Panc1 (cell line): Measurements from ENCODE around the gene SLC25A24. TPM values are rescaled to one million over a fixed set of nuclear protein-coding genes. Genes with fewer than 3 reads are reported as not detected.

ENCODE experiments used
- ATAC-seq: fragments of 200-7000 bp; cut with Tn5 transposase; 2 replicates; pipeline ENCODE4 v1.9.1; 2020; ENCODE audit warnings: mild to moderate bottlenecking, moderate library complexity
- BruUV-seq: library from RNA; stranded (reverse); fragments of 400-500 nt; replicated peaks from 2 replicates; lab custom pipeline; 2021; lab: Mats Ljungman, UMichigan
- CTCF ChIA-PET: fragments of 300-600 bp; sonication (Branson Sonifier 250); formaldehyde crosslinking; loops from one replicate; lab custom pipeline; 2022; ENCODE audit warnings: antibody characterized with exemption; lab: Charles Lee
- POLR2A ChIA-PET: fragments of 300-600 bp; sonication (Branson Sonifier 250); formaldehyde crosslinking; loops from one replicate; lab custom pipeline; 2022; ENCODE audit warnings: antibody characterized with exemption; lab: Charles Lee
- DNase-seq: peaks from one replicate; pipeline ENCODE4 v3.0.0-alpha.2; 2010; ENCODE audit warnings: low read depth, low spot score
- H3K27ac ChIP-seq: 2 replicates; pipeline ENCODE4 v1.5.1; 2011; ENCODE audit warnings: mild to moderate bottlenecking, low read length, inconsistent platforms
- H3K27me3 ChIP-seq: fragments of 200-500 bp; sonication (Bioruptor generic); 2 replicates; pipeline ENCODE4 v1.6.0; 2014; ENCODE audit warnings: low read length, inconsistent platforms; ENCODE audit not compliant: control insufficient read depth, insufficient read depth
- H3K36me3 ChIP-seq: fragments of 200-500 bp; sonication (Bioruptor generic); 2 replicates; pipeline ENCODE4 v1.5.1; 2014; ENCODE audit warnings: inconsistent platforms, mild to moderate bottlenecking, low read length, moderate library complexity; ENCODE audit not compliant: control insufficient read depth, insufficient read depth
- H3K4me1 ChIP-seq: 2 replicates; pipeline ENCODE4 v1.5.1; 2011; ENCODE audit warnings: inconsistent platforms, mild to moderate bottlenecking, low read length, moderate library complexity; ENCODE audit not compliant: control insufficient read depth, insufficient read depth
- H3K4me3 ChIP-seq, 2 experiments: 2 replicates each; pipeline ENCODE4 v1.5.1; 2011 to 2012; ENCODE audit warnings: low read depth in 2 of 2, low read length in 2 of 2, mild to moderate bottlenecking in 2 of 2, inconsistent platforms in 1 of 2, moderate library complexity in 1 of 2
- H3K9me3 ChIP-seq: fragments of 200-500 bp; sonication (Bioruptor generic); 2 replicates; pipeline ENCODE4 v1.5.1; 2014; ENCODE audit warnings: low read depth, mild to moderate bottlenecking, inconsistent platforms, low read length, moderate library complexity; ENCODE audit not compliant: control insufficient read depth, insufficient read depth
- POLR2AphosphoS5 ChIP-seq: IDR thresholded peaks from 2 replicates; pipeline ENCODE4 v1.6.1; 2012; ENCODE audit warnings: mild to moderate bottlenecking, low read depth, low read length, moderate library complexity
- REST ChIP-seq, 2 experiments: IDR thresholded peaks; 2 replicates each; pipeline ENCODE4 v1.6.1; 2011 to 2012; ENCODE audit warnings: low read depth in 2 of 2, control low read depth in 1 of 2, low read length in 1 of 2, mild to moderate bottlenecking in 1 of 2, moderate library complexity in 1 of 2; ENCODE audit not compliant: insufficient read depth in 1 of 2
- SIN3A ChIP-seq: IDR thresholded peaks from 2 replicates; pipeline ENCODE4 v1.6.1; 2012; ENCODE audit warnings: low read depth, mild to moderate bottlenecking, low read length, moderate library complexity, borderline replicate concordance; ENCODE audit not compliant: insufficient read depth
- TCF7L2 ChIP-seq: IDR thresholded peaks from 2 replicates; pipeline ENCODE4 v1.6.1; 2011; ENCODE audit warnings: mild to moderate bottlenecking, low read depth, low read length, inconsistent platforms
- in situ Hi-C: cut with HindIII; loops from 2 replicates; pipeline ENCODE4 v1.10.0; 2016; ENCODE audit warnings: low sequenced_read_pairs, low pct_unique_long_range_greater_than_20kb
- intact Hi-C: fragments of 100-400 bp; cut with micrococcal nuclease; formaldehyde crosslinking; loops from one replicate; pipeline ENCODE4 v1.10.0; 2022; ENCODE audit not compliant: unreplicated experiment
- total RNA-seq: library from RNA; stranded (reverse); gene quantifications from one replicate; pipeline ENCODE4 v1.2.1, GENCODE V29; 2021; ENCODE audit not compliant: unreplicated experiment
- TF ChIP-seq, protein P1 (sequence below): fragments of 450-650 bp; IDR thresholded peaks from 2 replicates; pipeline ENCODE4 v1.5.1; 2017; ENCODE audit warnings: mild to moderate bottlenecking

The SLC25A24 gene
- total RNA-seq, 1 experiment from 2014 or later: 31.8 TPM

DNA sequence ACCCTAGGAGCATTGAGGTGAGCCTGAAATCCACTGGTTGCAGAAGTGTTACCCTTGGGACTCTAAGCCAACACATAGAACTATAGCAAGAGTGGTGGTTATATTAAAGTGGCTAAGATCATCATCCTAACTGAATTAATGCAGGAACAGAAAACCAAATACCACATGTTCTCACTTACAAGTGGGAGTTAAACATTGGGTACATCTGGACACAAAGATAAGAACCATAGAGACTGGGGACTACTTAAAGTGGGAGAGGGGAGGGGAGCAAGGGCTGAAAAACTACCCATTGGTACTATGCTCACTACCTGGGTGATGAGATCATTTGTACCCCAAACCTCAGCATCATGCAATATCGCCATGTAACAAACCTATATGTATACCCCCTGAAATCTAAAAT, 100.0 kb downstream of the SLC25A24 start:
- POLR2A ChIA-PET: no interaction called here
- no TSS peak for BruUV-seq

DNA sequence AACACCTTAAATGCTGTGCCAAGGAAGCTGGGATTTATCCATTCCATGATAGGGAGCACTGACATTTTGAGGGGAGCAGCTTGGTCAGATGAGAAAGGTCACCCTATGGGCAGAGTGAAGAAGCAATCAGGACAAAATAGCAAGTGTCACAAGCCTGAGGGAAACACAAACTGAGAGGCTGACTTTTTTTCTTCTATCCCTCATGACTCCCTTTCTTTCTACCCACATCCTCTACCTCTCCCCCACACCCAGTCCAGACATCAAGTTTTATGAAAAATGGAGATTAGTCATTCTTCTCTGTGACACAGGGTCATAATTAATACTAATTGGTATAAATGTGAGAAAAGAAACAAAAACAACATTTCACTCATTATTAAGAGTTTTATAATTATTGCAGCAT, 103.1 kb downstream of the SLC25A24 start:
- Histone ChIP-seq H3K9me3 (no peaks in the 10 kb centered on the region), H3K27me3 (no peaks in the 10 kb centered on the region), H3K27ac (no peak overlapping the region), H3K36me3 (no peaks in the 10 kb centered on the region), H3K4me1 (no peaks in the 10 kb centered on the region), H3K4me3 (no peak overlapping the region)
- intact Hi-C loops (no loop called here), in situ Hi-C loops (no loop called here)
- no peak for DNase-seq
- ChIA-PET POLR2A (no interaction called here), CTCF (no interaction called here)
- ATAC-seq: no peak
- TF ChIP-seq REST (IDR thresholded peaks at IDR 0.05; ENCODE audit: insufficient read depth in 1 of 2, low read depth in 2 of 2, low read length in 1 of 2): no peak
- TF ChIP-seq SIN3A: no peak
- TF ChIP-seq, protein P1, sequence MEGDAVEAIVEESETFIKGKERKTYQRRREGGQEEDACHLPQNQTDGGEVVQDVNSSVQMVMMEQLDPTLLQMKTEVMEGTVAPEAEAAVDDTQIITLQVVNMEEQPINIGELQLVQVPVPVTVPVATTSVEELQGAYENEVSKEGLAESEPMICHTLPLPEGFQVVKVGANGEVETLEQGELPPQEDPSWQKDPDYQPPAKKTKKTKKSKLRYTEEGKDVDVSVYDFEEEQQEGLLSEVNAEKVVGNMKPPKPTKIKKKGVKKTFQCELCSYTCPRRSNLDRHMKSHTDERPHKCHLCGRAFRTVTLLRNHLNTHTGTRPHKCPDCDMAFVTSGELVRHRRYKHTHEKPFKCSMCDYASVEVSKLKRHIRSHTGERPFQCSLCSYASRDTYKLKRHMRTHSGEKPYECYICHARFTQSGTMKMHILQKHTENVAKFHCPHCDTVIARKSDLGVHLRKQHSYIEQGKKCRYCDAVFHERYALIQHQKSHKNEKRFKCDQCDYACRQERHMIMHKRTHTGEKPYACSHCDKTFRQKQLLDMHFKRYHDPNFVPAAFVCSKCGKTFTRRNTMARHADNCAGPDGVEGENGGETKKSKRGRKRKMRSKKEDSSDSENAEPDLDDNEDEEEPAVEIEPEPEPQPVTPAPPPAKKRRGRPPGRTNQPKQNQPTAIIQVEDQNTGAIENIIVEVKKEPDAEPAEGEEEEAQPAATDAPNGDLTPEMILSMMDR: no peak
- TF ChIP-seq TCF7L2: no peak
- no peak for TF ChIP-seq POLR2AphosphoS5
- no TSS peak for BruUV-seq

More for the DNA sequence above, 100.0 kb downstream of the SLC25A24 start:
- no peaks in the 10 kb centered on the region for H3K4me1 ChIP-seq
- no peaks in the 10 kb centered on the region for H3K27me3 ChIP-seq
- CTCF ChIA-PET: no interaction called here
- in situ Hi-C loops: no loop called here
- no peak overlapping the region for H3K27ac ChIP-seq
- no peaks in the 10 kb centered on the region for H3K36me3 ChIP-seq
- no peaks in the 10 kb centered on the region; the same call in 1 of the 2 replicates for H3K9me3 ChIP-seq
- no peak for DNase-seq
- no peak overlapping the region for H3K4me3 ChIP-seq
- no peak for ATAC-seq
- TF ChIP-seq SIN3A: no peak
- TF ChIP-seq REST (IDR thresholded peaks at IDR 0.05; ENCODE audit: insufficient read depth in 1 of 2, low read depth in 2 of 2, low read length in 1 of 2): no peak
- TF ChIP-seq TCF7L2: no peak
- TF ChIP-seq, protein P1: no peak
- TF ChIP-seq POLR2AphosphoS5: no peak
- intact Hi-C loops: no loop called here
